A549 (cell line): ENCODE data around the gene HTRA1. TPM values are rescaled to one million over a fixed set of nuclear protein-coding genes. Genes with fewer than 3 reads are reported as not detected.

Experiments used
- ATAC-seq, 2 experiments: fragments of 200-7000 bp in 1 of 2; fragments of >200 bp in 1 of 2; cut with Nextera tagmentation in 1 of 2; cut with Tn5 transposase in 1 of 2; 3 replicates each; pipeline versions ENCODE4 v1.8.0 to v1.9.1; 2018 to 2020; ENCODE audit warnings: mild to moderate bottlenecking in 1 of 2, moderate library complexity in 1 of 2
- CTCF ChIA-PET: fragments of 300-600 bp; sonication (Branson Sonifier 250); formaldehyde crosslinking; extraction: SDS; loops from one replicate; lab custom pipeline; 2021; ENCODE audit warnings: antibody characterized with exemption, inconsistent platforms; lab: Yijun Ruan, JAX
- POLR2A ChIA-PET: fragments of 350-600 bp; formaldehyde crosslinking; extraction: SDS; loops from one replicate; lab custom pipeline; 2021; ENCODE audit warnings: antibody characterized with exemption, inconsistent platforms; lab: Yijun Ruan, JAX
- DNase-seq, 2 experiments: peaks; one replicate each; pipeline versions ENCODE4 v3.0.0 to v3.0.0-alpha.2; 2011 to 2016; ENCODE audit warnings: low read depth in 1 of 2, low spot score in 1 of 2
- FAIRE-seq: peaks from 2 replicates; lab custom pipeline; 2011; peaks lifted over from hg19 to GRCh38; lab: Jason Lieb, UNC
- H3K27ac ChIP-seq, 2 experiments: fragments of >200 bp; sonication (Bioruptor Twin); formaldehyde crosslinking; 3 replicates each; pipeline ENCODE4 v1.5.1; 2016 to 2017
- H3K4me1 ChIP-seq: fragments of >200 bp; sonication (Bioruptor Twin); formaldehyde crosslinking; 3 replicates; pipeline ENCODE4 v1.6.1; 2016
- H3K4me2 ChIP-seq: fragments of >200 bp; sonication (Bioruptor Twin); formaldehyde crosslinking; 3 replicates; pipeline ENCODE4 v1.6.1; 2016
- H3K4me3 ChIP-seq: fragments of >200 bp; sonication (Bioruptor Twin); formaldehyde crosslinking; 3 replicates; pipeline ENCODE4 v1.5.1; 2016
- H3K9me3 ChIP-seq: fragments of >200 bp; sonication (Bioruptor Twin); formaldehyde crosslinking; 3 replicates; pipeline ENCODE4 v1.6.1; 2016
- CEBPB ChIP-seq, 2 experiments: fragments of >200 bp in 1 of 2; sonication (Bioruptor Twin) in 1 of 2; formaldehyde crosslinking in 1 of 2; IDR thresholded peaks; 2 replicates each; pipeline ENCODE4 v1.6.1; 2012 to 2016
- E2F6 ChIP-seq: IDR thresholded peaks from 2 replicates; pipeline ENCODE4 v1.6.1; 2012; ENCODE audit warnings: low read depth, borderline replicate concordance
- EHMT2 ChIP-seq: fragments of 200-600 bp; sonication (generic); IDR thresholded peaks from 2 replicates; pipeline ENCODE4 v1.6.1; 2016; ENCODE audit warnings: antibody characterized with exemption, low read depth, mild to moderate bottlenecking, moderate library complexity
- FOXS1 ChIP-seq: fragments of 250-450 bp; sonication (Bioruptor Pico); IDR thresholded peaks from 2 replicates; pipeline ENCODE4 v1.5.0; 2020; ENCODE audit warnings: mild to moderate bottlenecking, moderate library complexity
- HDAC2 ChIP-seq: fragments of 200-600 bp; sonication (generic); IDR thresholded peaks from 2 replicates; pipeline ENCODE4 v1.6.1; 2016
- HMGXB4 ChIP-seq: fragments of 250-450 bp; sonication (Bioruptor Pico); IDR thresholded peaks from 2 replicates; pipeline ENCODE4 v1.5.0; 2021; ENCODE audit warnings: mild to moderate bottlenecking, moderate library complexity, borderline replicate concordance
- HOXB5 ChIP-seq: fragments of 250-450 bp; sonication (Bioruptor Pico); IDR thresholded peaks from 2 replicates; pipeline ENCODE4 v1.5.0; 2020; ENCODE audit warnings: mild to moderate bottlenecking, moderate library complexity
- JUN ChIP-seq, 2 experiments: fragments of >200 bp; sonication (Bioruptor Twin); formaldehyde crosslinking; IDR thresholded peaks; 2 replicates in 1 of 2; 3 replicates in 1 of 2; pipeline ENCODE4 v1.6.1; 2016 to 2017
- MAZ ChIP-seq: fragments of 150-350 bp; IDR thresholded peaks from 2 replicates; pipeline ENCODE4 v1.6.1; 2014; ENCODE audit warnings: antibody characterized with exemption, low read depth, low read length, borderline replicate concordance
- NPAS2 ChIP-seq: fragments of 250-450 bp; sonication (Bioruptor Pico); IDR thresholded peaks from 2 replicates; pipeline ENCODE4 v1.8.0; 2022; ENCODE audit warnings: mild to moderate bottlenecking, moderate library complexity, borderline replicate concordance
- NR3C1 ChIP-seq: fragments of >200 bp; sonication (Bioruptor Twin); formaldehyde crosslinking; IDR thresholded peaks from 3 replicates; pipeline ENCODE4 v1.6.1; 2017
- POLR2A ChIP-seq: IDR thresholded peaks from 2 replicates; pipeline ENCODE4 v1.6.1; 2012; ENCODE audit warnings: mild to moderate bottlenecking, low read length
- RCOR1 ChIP-seq: fragments of 150-350 bp; IDR thresholded peaks from 2 replicates; pipeline ENCODE4 v1.6.1; 2014; ENCODE audit warnings: antibody characterized with exemption, low read length, low read depth
- SREBF2 ChIP-seq: fragments of 450-650 bp; IDR thresholded peaks from 2 replicates; pipeline ENCODE4 v1.6.1; 2014; ENCODE audit warnings: mild to moderate bottlenecking, moderate library complexity
- TP53 ChIP-seq: fragments of 250-450 bp; sonication (Bioruptor Pico); IDR thresholded peaks from 2 replicates; pipeline ENCODE4 v1.5.0; 2021; ENCODE audit warnings: mild to moderate bottlenecking, moderate library complexity
- ZNF302 ChIP-seq: fragments of 250-450 bp; sonication (Bioruptor Pico); IDR thresholded peaks from 2 replicates; pipeline ENCODE4 v1.9.0; 2021; ENCODE audit warnings: inconsistent platforms, mild to moderate bottlenecking, moderate library complexity
- ZSCAN20 ChIP-seq: fragments of 250-450 bp; sonication (Bioruptor Pico); IDR thresholded peaks from 2 replicates; pipeline ENCODE4 v1.8.0; 2022; ENCODE audit warnings: mild to moderate bottlenecking, moderate library complexity
- WGBS: methylation state at CpG from one replicate; pipeline ENCODE4 v1.1.6; 2017; ENCODE audit errors: missing lambda C conversion rate; 5-methylcytosine and 5-hydroxymethylcytosine counted together
- polyA plus RNA-seq, 4 experiments: library from polyadenylated mRNA; depleted of rRNA in 3 of 4; stranded (reverse); fragments of >200 nt; fragmentation: RNase III in 1 of 4; extraction: RNeasy Plus Mini Kit Qiagen cat#74134 plus additional on column Dnase treatment in 1 of 4; gene quantifications; 2 replicates in 3 of 4; 3 replicates in 1 of 4; pipeline ENCODE4 v1.2.3, GENCODE V29; 2011 to 2017
- TF ChIP-seq, protein P1 (sequence below): fragments of 200-600 bp; sonication (generic); IDR thresholded peaks from 2 replicates; pipeline ENCODE4 v1.6.1; 2016; ENCODE audit warnings: antibody characterized with exemption, mild to moderate bottlenecking, moderate library complexity
- TF ChIP-seq, protein P2 (sequence below): fragments of >200 bp; sonication (Bioruptor Twin); formaldehyde crosslinking; IDR thresholded peaks from 2 replicates; pipeline ENCODE4 v1.6.1; 2016
- TF ChIP-seq, protein P3 (sequence below): IDR thresholded peaks from 2 replicates; pipeline ENCODE4 v1.6.1; 2012

HTRA1 gene
- polyA plus RNA-seq, 2 of the 4 experiments (the other 2 are of a cell fraction), result 50.7 to 65.6 TPM

GRCh38 chr10:122505011-122505410 is 43.7 kb downstream of the HTRA1 start:
- WGBS, result 90% methylated on average over 5 of the region's 5 CpGs
- 0 out of 6 replicates have a peak overlapping the region, but pooled peaks of 1 of the 2 experiments have one; percentile 5 for H3K27ac ChIP-seq
- peak overlapping the region; percentile 45 for H3K4me2 ChIP-seq
- H3K9me3 ChIP-seq, result no peaks in the 10 kb centered on the region
- CTCF ChIA-PET, result interaction anchor here (0.5 to 4.2 kb wide), 5 partner anchors 10 to 148 kb away, joined by 3 to 12 read pairs (median 4); no protein-coding TSS in a partner anchor
- DNase-seq, result no peak
- peaks cover 12% of the 10 kb centered on the region for H3K4me1 ChIP-seq
- TF ChIP-seq SREBF2, result no peak
- TF ChIP-seq, protein P1, sequence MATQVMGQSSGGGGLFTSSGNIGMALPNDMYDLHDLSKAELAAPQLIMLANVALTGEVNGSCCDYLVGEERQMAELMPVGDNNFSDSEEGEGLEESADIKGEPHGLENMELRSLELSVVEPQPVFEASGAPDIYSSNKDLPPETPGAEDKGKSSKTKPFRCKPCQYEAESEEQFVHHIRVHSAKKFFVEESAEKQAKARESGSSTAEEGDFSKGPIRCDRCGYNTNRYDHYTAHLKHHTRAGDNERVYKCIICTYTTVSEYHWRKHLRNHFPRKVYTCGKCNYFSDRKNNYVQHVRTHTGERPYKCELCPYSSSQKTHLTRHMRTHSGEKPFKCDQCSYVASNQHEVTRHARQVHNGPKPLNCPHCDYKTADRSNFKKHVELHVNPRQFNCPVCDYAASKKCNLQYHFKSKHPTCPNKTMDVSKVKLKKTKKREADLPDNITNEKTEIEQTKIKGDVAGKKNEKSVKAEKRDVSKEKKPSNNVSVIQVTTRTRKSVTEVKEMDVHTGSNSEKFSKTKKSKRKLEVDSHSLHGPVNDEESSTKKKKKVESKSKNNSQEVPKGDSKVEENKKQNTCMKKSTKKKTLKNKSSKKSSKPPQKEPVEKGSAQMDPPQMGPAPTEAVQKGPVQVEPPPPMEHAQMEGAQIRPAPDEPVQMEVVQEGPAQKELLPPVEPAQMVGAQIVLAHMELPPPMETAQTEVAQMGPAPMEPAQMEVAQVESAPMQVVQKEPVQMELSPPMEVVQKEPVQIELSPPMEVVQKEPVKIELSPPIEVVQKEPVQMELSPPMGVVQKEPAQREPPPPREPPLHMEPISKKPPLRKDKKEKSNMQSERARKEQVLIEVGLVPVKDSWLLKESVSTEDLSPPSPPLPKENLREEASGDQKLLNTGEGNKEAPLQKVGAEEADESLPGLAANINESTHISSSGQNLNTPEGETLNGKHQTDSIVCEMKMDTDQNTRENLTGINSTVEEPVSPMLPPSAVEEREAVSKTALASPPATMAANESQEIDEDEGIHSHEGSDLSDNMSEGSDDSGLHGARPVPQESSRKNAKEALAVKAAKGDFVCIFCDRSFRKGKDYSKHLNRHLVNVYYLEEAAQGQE, result no peak
- TF ChIP-seq CEBPB (IDR thresholded peaks at IDR 0.05), result no peak
- no peak for TF ChIP-seq MAZ
- TF ChIP-seq RCOR1, result no peak
- TF ChIP-seq, protein P2, sequence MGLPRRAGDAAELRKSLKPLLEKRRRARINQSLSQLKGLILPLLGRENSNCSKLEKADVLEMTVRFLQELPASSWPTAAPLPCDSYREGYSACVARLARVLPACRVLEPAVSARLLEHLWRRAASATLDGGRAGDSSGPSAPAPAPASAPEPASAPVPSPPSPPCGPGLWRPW, result no peak
- no peak for TF ChIP-seq FOXS1
- TF ChIP-seq HOXB5 (CRISPR knock-in tag), result no peak
- TF ChIP-seq ZSCAN20 (CRISPR knock-in tag), result no peak
- TF ChIP-seq HMGXB4, result no peak
- no peak for TF ChIP-seq NPAS2 (CRISPR knock-in tag)
- no peak for TF ChIP-seq HDAC2
- TF ChIP-seq POLR2A, result no peak
- TF ChIP-seq JUN (IDR thresholded peaks at IDR 0.05), result no peak
- no peak for TF ChIP-seq ZNF302 (CRISPR knock-in tag)
- no peak for TF ChIP-seq EHMT2
- no peak for TF ChIP-seq TP53
- no peak for TF ChIP-seq E2F6
- TF ChIP-seq, protein P3, sequence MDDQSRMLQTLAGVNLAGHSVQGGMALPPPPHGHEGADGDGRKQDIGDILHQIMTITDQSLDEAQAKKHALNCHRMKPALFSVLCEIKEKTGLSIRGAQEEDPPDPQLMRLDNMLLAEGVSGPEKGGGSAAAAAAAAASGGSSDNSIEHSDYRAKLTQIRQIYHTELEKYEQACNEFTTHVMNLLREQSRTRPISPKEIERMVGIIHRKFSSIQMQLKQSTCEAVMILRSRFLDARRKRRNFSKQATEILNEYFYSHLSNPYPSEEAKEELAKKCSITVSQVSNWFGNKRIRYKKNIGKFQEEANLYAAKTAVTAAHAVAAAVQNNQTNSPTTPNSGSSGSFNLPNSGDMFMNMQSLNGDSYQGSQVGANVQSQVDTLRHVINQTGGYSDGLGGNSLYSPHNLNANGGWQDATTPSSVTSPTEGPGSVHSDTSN, result no peak
- no peak overlapping the region for H3K4me3 ChIP-seq
- no peak for ATAC-seq
- FAIRE-seq, result no peak
- POLR2A ChIA-PET, result no interaction called here

GRCh38 chr10:122505885-122506645 is 44.7 kb downstream of the HTRA1 start:
- H3K27ac ChIP-seq, result no peak overlapping the region
- no peaks in the 10 kb centered on the region for H3K9me3 ChIP-seq
- 80% methylated on average over 14 of the region's 15 CpGs for WGBS
- FAIRE-seq (no peak), ATAC-seq (no peak), DNase-seq (no peak)
- CTCF ChIA-PET, result interaction anchor here (0.7 to 4.2 kb wide), 3 partner anchors 36 to 71 kb away, joined by 3 to 12 read pairs (median 9); no protein-coding TSS in a partner anchor
- no peak overlapping the region for H3K4me2 ChIP-seq
- TF ChIP-seq, protein P2, result no peak
- TF ChIP-seq HMGXB4, result no peak
- no peak for TF ChIP-seq NR3C1
- TF ChIP-seq HOXB5 (CRISPR knock-in tag), result no peak
- POLR2A ChIA-PET, result no interaction called here
- H3K4me3 ChIP-seq, result no peak overlapping the region
- H3K4me1 ChIP-seq, result peaks cover 12% of the 10 kb centered on the region
